ENCODE data around the gene MAPK9. TPM values are rescaled to one million over a fixed set of nuclear protein-coding genes. Genes with fewer than 3 reads are reported as not detected.

Gene MAPK9
- polyA plus RNA-seq, 2 donors = 5.4 to 10.3 TPM

DNA sequence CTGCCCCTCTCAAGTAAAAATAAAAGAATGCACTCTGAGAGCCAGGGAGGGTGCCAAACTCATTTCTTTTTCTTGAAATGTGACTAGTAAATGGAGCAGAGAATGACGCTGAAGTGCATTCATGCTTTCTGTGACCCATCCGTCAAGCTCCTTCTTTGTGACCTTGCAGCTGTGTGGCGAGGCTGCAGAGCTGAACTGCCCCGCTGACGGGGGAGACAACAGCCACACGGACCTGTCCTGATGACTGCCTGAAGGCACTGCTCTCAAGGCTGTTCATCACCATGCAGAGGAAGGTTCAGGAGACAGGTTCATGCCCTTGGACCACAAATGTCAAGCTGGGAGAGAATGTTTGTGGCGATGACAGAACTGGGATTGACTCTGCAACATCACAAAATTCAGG lies 61.9 kb downstream of the MAPK9 start:
- Histone ChIP-seq H3K27me3 (ENCODE audit: control insufficient read depth in 1 of 2, insufficient read depth in 2 of 2, low read length in 2 of 2) (no peaks in the 10 kb centered on the region), H3K4me1 (ENCODE audit: control insufficient read depth in 2 of 2, insufficient read depth in 2 of 2, low read length in 1 of 2) (peaks cover 0 to 2% of the 10 kb centered on the region in 2 donors), H3K4me3 (ENCODE audit: low read depth in 1 of 2, low read length in 2 of 2) (no peak overlapping the region), H3K36me3 (ENCODE audit: control insufficient read depth in 2 of 2, insufficient read depth in 2 of 2, low read length in 1 of 2) (peaks cover 0 to 7% of the 10 kb centered on the region in 2 donors), H3K27ac (ENCODE audit: low read depth in 2 of 2, low read length in 1 of 2) (no peak overlapping the region), H3K9me3 (ENCODE audit: control insufficient read depth in 2 of 2, insufficient read depth in 1 of 2, low read depth in 1 of 2, low read length in 1 of 2) (peaks cover 0 to 22% of the 10 kb centered on the region in 2 donors)
- 83 to 84% methylated on average over 7 of the region's 7 CpGs for WGBS, 2 donors

DNA sequence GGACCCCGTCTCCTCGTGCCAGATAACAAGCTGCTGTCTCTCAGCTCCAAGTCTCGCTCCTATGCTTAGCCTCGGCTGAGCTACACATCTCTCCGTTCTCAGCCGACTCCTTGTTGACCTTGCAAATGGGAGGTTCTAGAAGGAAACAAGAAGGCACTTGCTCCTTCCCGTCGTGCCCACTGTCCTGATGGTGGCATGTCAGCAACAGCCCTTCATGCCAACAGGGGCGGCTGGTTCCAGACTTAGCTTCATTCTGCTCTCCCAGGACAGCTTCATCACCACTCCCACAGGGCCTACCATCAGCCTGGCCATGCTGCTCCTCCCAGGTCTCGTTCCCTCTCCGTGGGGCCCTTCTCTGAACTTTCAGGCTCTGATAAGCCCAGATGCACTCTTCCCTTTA lies 69.8 kb downstream of the MAPK9 start:
- Histone ChIP-seq H3K9me3 (ENCODE audit: control insufficient read depth in 2 of 2, insufficient read depth in 1 of 2, low read depth in 1 of 2, low read length in 1 of 2) (peaks cover 5 to 21% of the 10 kb centered on the region in 2 donors), H3K36me3 (ENCODE audit: control insufficient read depth in 2 of 2, insufficient read depth in 2 of 2, low read length in 1 of 2) (no peaks in the 10 kb centered on the region), H3K4me3 (ENCODE audit: low read depth in 1 of 2, low read length in 2 of 2) (no peak overlapping the region), H3K27me3 (ENCODE audit: control insufficient read depth in 1 of 2, insufficient read depth in 2 of 2, low read length in 2 of 2) (no peaks in the 10 kb centered on the region), H3K27ac (ENCODE audit: low read depth in 2 of 2, low read length in 1 of 2) (no peak overlapping the region), H3K4me1 (ENCODE audit: control insufficient read depth in 2 of 2, insufficient read depth in 2 of 2, low read length in 1 of 2) (no peaks in the 10 kb centered on the region)
- 97% methylated on average over 11 of the region's 11 CpGs for WGBS, 2 donors

- no peaks in the 10 kb centered on the region for H3K36me3 ChIP-seq (ENCODE audit: control insufficient read depth in 2 of 2, insufficient read depth in 2 of 2, low read length in 1 of 2)
- H3K27ac ChIP-seq (ENCODE audit: low read depth in 2 of 2, low read length in 1 of 2) = no peak overlapping the region
- peaks cover 8 to 23% of the 10 kb centered on the region in 2 donors for H3K9me3 ChIP-seq (ENCODE audit: control insufficient read depth in 2 of 2, insufficient read depth in 1 of 2, low read depth in 1 of 2, low read length in 1 of 2)
- H3K4me1 ChIP-seq (ENCODE audit: control insufficient read depth in 2 of 2, insufficient read depth in 2 of 2, low read length in 1 of 2) = peaks cover 0 to 5% of the 10 kb centered on the region in 2 donors
- H3K4me3 ChIP-seq (ENCODE audit: low read depth in 1 of 2, low read length in 2 of 2) = no peak overlapping the region
- H3K27me3 ChIP-seq (ENCODE audit: control insufficient read depth in 1 of 2, insufficient read depth in 2 of 2, low read length in 2 of 2) = no peaks in the 10 kb centered on the region
- 91 to 92% methylated on average over 5 of the region's 5 CpGs for WGBS, 2 donors
Observed at GRCh38 chr5:180217797-180218196, 74.1 kb downstream of the MAPK9 start.

DNA sequence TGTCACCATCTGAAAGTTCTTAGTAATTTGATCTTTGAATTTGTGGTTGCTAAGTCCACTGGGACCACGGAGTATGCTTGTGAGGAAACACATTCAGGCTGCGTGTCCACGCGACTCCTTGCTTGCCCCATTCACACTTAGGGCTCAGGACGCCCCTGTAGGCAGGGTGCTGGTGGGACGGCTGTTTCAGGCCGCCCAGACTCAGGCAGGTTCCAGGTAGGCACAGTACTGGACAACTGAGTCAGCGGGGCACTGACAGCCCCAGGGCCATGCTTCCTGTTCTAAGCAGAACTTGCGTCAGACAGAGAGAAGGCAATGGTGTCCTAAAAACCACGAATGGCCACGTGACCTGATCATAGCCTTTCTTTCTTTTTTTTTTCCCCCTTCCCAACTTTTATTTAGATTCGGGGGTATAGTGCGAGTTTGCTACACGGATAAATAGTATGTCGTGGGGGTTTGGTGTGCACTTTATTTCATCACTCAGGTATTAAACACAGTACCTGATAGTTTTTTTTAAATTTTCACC lies 75.2 kb downstream of the MAPK9 start:
- peaks cover 0 to 6% of the 10 kb centered on the region in 2 donors for H3K4me1 ChIP-seq (ENCODE audit: control insufficient read depth in 2 of 2, insufficient read depth in 2 of 2, low read length in 1 of 2)
- WGBS, 2 donors = 89 to 93% methylated on average over 15 of the region's 15 CpGs
- H3K27me3 ChIP-seq (ENCODE audit: control insufficient read depth in 1 of 2, insufficient read depth in 2 of 2, low read length in 2 of 2) = no peaks in the 10 kb centered on the region
- H3K4me3 ChIP-seq (ENCODE audit: low read depth in 1 of 2, low read length in 2 of 2) = no peak overlapping the region
- H3K9me3 ChIP-seq (ENCODE audit: control insufficient read depth in 2 of 2, insufficient read depth in 1 of 2, low read depth in 1 of 2, low read length in 1 of 2) = peaks cover 8 to 18% of the 10 kb centered on the region in 2 donors
- no peak overlapping the region for H3K27ac ChIP-seq (ENCODE audit: low read depth in 2 of 2, low read length in 1 of 2)
- H3K36me3 ChIP-seq (ENCODE audit: control insufficient read depth in 2 of 2, insufficient read depth in 2 of 2, low read length in 1 of 2) = no peaks in the 10 kb centered on the region

DNA sequence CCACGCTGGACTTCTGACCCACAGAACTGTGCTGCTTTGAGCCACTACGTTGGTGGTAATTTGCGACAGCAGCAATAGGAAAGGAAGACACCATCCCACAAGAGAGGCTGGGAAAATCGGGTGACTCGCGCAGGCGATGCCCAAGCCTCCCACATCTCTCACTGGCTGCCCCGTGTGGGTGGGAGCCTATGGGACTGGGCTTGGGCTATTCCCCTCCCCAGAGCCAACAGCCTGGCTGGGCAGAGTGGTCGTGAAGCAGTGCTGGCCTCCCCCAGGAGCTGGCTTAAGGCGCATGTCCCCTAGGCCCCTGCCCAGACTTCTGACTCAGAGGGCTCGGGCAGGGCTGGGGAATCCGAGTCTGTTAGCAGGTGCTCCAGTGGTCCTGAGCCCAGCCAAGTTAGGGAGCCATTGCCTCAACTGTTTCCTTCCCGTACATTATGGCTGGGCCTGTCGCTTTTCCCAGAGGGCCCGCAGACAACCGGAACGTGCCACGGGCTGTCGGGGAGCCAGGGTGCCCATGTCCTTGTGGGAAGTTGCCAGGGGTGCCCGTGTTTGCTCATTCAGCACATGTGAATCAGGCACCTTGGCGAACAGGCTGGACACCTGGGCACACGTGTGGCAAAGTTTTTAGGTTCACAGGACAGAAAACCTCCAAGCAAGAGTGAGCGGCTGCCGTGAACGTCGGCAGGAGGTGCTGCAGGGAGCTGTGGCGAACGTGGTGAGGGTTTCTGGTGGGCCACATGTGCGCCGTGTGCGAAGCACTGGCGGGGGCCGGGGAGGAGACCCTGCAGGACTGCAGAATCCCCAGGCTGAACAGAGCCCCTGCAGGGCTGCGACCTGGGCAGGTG lies 75.9 kb downstream of the MAPK9 start:
- no peak overlapping the region for H3K4me3 ChIP-seq (ENCODE audit: low read depth in 1 of 2, low read length in 2 of 2)
- 87 to 88% methylated on average over 34 of the region's 34 CpGs for WGBS, 2 donors
- H3K4me1 ChIP-seq (ENCODE audit: control insufficient read depth in 2 of 2, insufficient read depth in 2 of 2, low read length in 1 of 2) = peaks cover 0 to 6% of the 10 kb centered on the region in 2 donors
- peaks cover 8 to 18% of the 10 kb centered on the region in 2 donors for H3K9me3 ChIP-seq (ENCODE audit: control insufficient read depth in 2 of 2, insufficient read depth in 1 of 2, low read depth in 1 of 2, low read length in 1 of 2)
- no peaks in the 10 kb centered on the region for H3K27me3 ChIP-seq (ENCODE audit: control insufficient read depth in 1 of 2, insufficient read depth in 2 of 2, low read length in 2 of 2)
- H3K27ac ChIP-seq (ENCODE audit: low read depth in 2 of 2, low read length in 1 of 2) = no peak overlapping the region
- no peaks in the 10 kb centered on the region for H3K36me3 ChIP-seq (ENCODE audit: control insufficient read depth in 2 of 2, insufficient read depth in 2 of 2, low read length in 1 of 2)

GRCh38 chr5:180214870-180215770 lies 76.8 kb downstream of the MAPK9 start:
- H3K36me3 ChIP-seq (ENCODE audit: control insufficient read depth in 2 of 2, insufficient read depth in 2 of 2, low read length in 1 of 2) = no peaks in the 10 kb centered on the region
- 90 to 91% methylated on average over 21 of the region's 21 CpGs for WGBS, 2 donors
- no peak overlapping the region for H3K27ac ChIP-seq (ENCODE audit: low read depth in 2 of 2, low read length in 1 of 2)
- no peaks in the 10 kb centered on the region for H3K27me3 ChIP-seq (ENCODE audit: control insufficient read depth in 1 of 2, insufficient read depth in 2 of 2, low read length in 2 of 2)
- H3K4me1 ChIP-seq (ENCODE audit: control insufficient read depth in 2 of 2, insufficient read depth in 2 of 2, low read length in 1 of 2) = peaks cover 0 to 6% of the 10 kb centered on the region in 2 donors
- H3K9me3 ChIP-seq (ENCODE audit: control insufficient read depth in 2 of 2, insufficient read depth in 1 of 2, low read depth in 1 of 2, low read length in 1 of 2) = peaks cover 3 to 12% of the 10 kb centered on the region in 2 donors
- no peak overlapping the region for H3K4me3 ChIP-seq (ENCODE audit: low read depth in 1 of 2, low read length in 2 of 2)

DNA sequence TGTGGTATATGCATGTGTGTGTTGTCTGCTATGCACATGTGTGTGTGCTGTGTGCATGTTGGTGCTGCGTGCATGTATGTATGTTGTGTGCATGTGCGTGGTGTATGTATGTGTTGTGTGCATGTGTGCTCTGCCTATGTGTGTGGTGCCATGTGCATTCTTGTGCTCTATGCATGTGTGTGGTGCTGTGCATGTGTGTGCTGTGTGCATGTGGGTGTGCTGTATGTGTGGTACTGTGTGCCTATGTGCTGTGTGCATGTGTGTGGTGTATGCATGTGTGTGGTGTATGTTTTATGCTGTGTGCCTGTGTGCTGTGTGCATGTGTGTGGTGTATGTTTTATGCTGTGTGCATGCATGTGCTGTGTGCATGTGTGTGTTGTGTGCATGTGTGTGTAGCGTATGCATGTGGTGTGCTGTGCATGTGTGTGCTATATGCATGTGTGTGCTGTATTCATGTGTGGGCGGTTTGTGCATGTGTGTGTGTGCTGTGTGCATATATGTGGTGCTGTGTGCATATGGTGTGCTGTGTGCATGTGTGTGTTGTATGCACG lies 78.2 kb downstream of the MAPK9 start:
- no peak overlapping the region for H3K27ac ChIP-seq (ENCODE audit: low read depth in 2 of 2, low read length in 1 of 2)
- H3K36me3 ChIP-seq (ENCODE audit: control insufficient read depth in 2 of 2, insufficient read depth in 2 of 2, low read length in 1 of 2) = no peaks in the 10 kb centered on the region
- WGBS, 2 donors = 84 to 89% methylated on average over 5 of the region's 5 CpGs
- H3K4me3 ChIP-seq (ENCODE audit: low read depth in 1 of 2, low read length in 2 of 2) = no peak overlapping the region
- H3K9me3 ChIP-seq (ENCODE audit: control insufficient read depth in 2 of 2, insufficient read depth in 1 of 2, low read depth in 1 of 2, low read length in 1 of 2) = peaks cover 3 to 11% of the 10 kb centered on the region in 2 donors
- H3K27me3 ChIP-seq (ENCODE audit: control insufficient read depth in 1 of 2, insufficient read depth in 2 of 2, low read length in 2 of 2) = no peaks in the 10 kb centered on the region
- peaks cover 4 to 8% of the 10 kb centered on the region in 2 donors for H3K4me1 ChIP-seq (ENCODE audit: control insufficient read depth in 2 of 2, insufficient read depth in 2 of 2, low read length in 1 of 2)

DNA sequence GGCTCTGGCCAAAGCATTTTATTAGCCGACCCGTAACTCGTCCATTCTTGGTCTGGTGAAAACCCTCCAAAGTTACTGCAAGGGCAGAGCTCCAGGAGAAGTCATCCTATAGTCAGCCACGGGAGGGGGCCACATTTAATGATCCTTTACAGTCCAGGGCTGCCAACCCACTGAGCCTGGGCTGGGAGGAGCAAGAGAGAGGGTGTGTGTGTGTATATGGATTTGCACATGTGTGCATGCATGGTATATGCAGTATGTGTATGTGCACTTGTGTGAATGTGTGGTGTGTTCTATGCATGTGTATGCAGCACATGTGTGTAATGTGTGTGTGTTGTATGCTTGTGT lies 78.7 kb downstream of the MAPK9 start:
- Histone ChIP-seq H3K9me3 (ENCODE audit: control insufficient read depth in 2 of 2, insufficient read depth in 1 of 2, low read depth in 1 of 2, low read length in 1 of 2) (peaks cover 3 to 11% of the 10 kb centered on the region in 2 donors), H3K4me3 (ENCODE audit: low read depth in 1 of 2, low read length in 2 of 2) (no peak overlapping the region), H3K27me3 (ENCODE audit: control insufficient read depth in 1 of 2, insufficient read depth in 2 of 2, low read length in 2 of 2) (peaks cover 0 to 2% of the 10 kb centered on the region in 2 donors), H3K4me1 (ENCODE audit: control insufficient read depth in 2 of 2, insufficient read depth in 2 of 2, low read length in 1 of 2) (peaks cover 6 to 11% of the 10 kb centered on the region in 2 donors), H3K27ac (ENCODE audit: low read depth in 2 of 2, low read length in 1 of 2) (no peak overlapping the region), H3K36me3 (ENCODE audit: control insufficient read depth in 2 of 2, insufficient read depth in 2 of 2, low read length in 1 of 2) (no peaks in the 10 kb centered on the region)
- 6 to 8% methylated on average over 4 of the region's 4 CpGs for WGBS, 2 donors

Data from esophagus (tissue), 2 donors.